ENCODE measurements around the gene HADHA.

The HADHA gene

GRCh38 chr2:26189751-26190150, 54.7 kb downstream of the HADHA start:
- Histone ChIP-seq H3K4me3 (ENCODE audit: insufficient read depth, low read length, poor library complexity, severe bottlenecking) (no peak overlapping the region), H3F3A (ENCODE audit: insufficient read depth) (0 out of 2 replicates have a peak, but pooled peaks cover 3% of the 10 kb centered on the region), H3K79me2 (ENCODE audit: insufficient read depth, low read length) (no peaks in the 10 kb centered on the region), H3K27me3 (ENCODE audit: low read length) (no peaks in the 10 kb centered on the region), H4K20me1 (ENCODE audit: low read depth, low read length) (no peaks in the 10 kb centered on the region), H3K4me2 (ENCODE audit: low read depth, low read length, poor library complexity, severe bottlenecking) (no peak overlapping the region), H3K9me2 (replicated peaks; ENCODE audit: insufficient read depth, low read length) (no peaks in the 10 kb centered on the region), H3K9me3 (ENCODE audit: insufficient read depth, low read length) (no peaks in the 10 kb centered on the region), H3K9ac (ENCODE audit: low read length) (no peak overlapping the region), H3K27ac (ENCODE audit: low read depth, low read length) (no peak overlapping the region), H3K36me3 (ENCODE audit: low read length) (0 out of 2 replicates have a peak, but pooled peaks cover 3% of the 10 kb centered on the region), H2AFZ (ENCODE audit: low read depth, low read length, severe bottlenecking) (no peak overlapping the region)
- TF ChIP-seq CTCF (IDR thresholded peaks at IDR 0.05; ENCODE audit: insufficient read depth, low read length, poor library complexity, severe bottlenecking), result no peak
- TF ChIP-seq EZH2phosphoT487 (conservative IDR thresholded peaks at IDR 0.05; ENCODE audit: low read length), result no peak

DNA sequence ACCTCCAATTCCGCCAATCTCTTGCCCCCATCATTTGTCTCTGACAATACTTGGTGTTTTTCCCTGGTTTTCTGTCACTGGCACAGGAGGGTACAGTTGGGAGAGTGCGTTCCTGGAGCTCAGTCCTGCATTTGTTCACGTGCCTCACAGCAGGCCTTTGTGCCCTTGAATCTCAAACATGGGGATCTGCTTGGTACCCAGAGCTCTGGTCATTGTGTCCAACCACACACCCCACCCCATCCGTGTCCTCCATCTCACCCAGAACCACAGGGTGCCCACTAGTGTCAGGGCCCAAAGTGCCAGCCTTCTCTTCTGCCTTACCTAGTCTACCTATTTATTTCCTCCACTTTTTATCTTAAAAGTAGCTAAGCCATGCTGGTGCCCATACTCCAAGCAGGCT, 55.3 kb downstream of the HADHA start:
- no peak for TF ChIP-seq CTCF (IDR thresholded peaks at IDR 0.05; ENCODE audit: insufficient read depth, low read length, poor library complexity, severe bottlenecking)
- no peak for TF ChIP-seq EZH2phosphoT487 (conservative IDR thresholded peaks at IDR 0.05; ENCODE audit: low read length)
- Histone ChIP-seq H3K9me3 (ENCODE audit: insufficient read depth, low read length) (no peaks in the 10 kb centered on the region), H3K27ac (ENCODE audit: low read depth, low read length) (no peak overlapping the region), H3K9me2 (replicated peaks; ENCODE audit: insufficient read depth, low read length) (no peaks in the 10 kb centered on the region), H3F3A (ENCODE audit: insufficient read depth) (0 out of 2 replicates have a peak, but pooled peaks cover 3% of the 10 kb centered on the region), H2AFZ (ENCODE audit: low read depth, low read length, severe bottlenecking) (no peak overlapping the region), H3K36me3 (ENCODE audit: low read length) (0 out of 2 replicates have a peak, but pooled peaks cover 2% of the 10 kb centered on the region), H3K9ac (ENCODE audit: low read length) (no peak overlapping the region), H4K20me1 (ENCODE audit: low read depth, low read length) (no peaks in the 10 kb centered on the region), H3K4me3 (ENCODE audit: insufficient read depth, low read length, poor library complexity, severe bottlenecking) (no peak overlapping the region), H3K79me2 (ENCODE audit: insufficient read depth, low read length) (no peaks in the 10 kb centered on the region), H3K27me3 (ENCODE audit: low read length) (no peaks in the 10 kb centered on the region), H3K4me2 (ENCODE audit: low read depth, low read length, poor library complexity, severe bottlenecking) (no peak overlapping the region)

DNA sequence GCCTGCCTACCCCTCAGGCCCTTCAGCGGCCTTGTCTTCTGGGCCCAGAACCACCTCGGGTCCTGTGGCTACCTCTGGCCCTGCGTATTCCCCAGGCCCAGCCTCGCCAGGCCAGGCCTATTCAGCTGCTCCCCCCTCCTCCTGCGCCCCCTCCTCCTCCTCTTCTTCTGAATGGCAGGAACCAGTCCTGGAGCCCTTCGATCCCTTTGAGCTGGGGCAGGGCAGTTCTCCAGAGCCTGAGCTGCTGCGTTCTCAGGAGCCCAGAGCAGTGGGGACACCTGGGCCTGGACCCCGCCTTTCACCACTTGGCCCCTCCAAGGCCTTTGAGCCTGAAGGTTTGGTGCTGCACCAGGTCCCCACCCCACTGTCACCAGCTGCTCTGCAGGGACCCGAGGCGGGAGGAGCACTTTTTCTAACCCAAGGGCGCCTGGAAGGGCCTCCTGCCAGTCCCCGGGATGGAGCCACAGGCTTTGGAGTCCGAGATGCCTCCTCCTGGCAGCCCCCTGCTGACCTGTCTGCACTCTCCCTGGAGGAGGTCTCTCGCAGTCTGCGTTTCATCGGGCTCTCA, 56.8 kb downstream of the HADHA start:
- Histone ChIP-seq H3K9me3 (ENCODE audit: insufficient read depth, low read length) (no peaks in the 10 kb centered on the region), H3K27me3 (ENCODE audit: low read length) (no peaks in the 10 kb centered on the region), H3F3A (ENCODE audit: insufficient read depth) (0 out of 2 replicates have a peak, but pooled peaks cover 6% of the 10 kb centered on the region), H4K20me1 (ENCODE audit: low read depth, low read length) (no peaks in the 10 kb centered on the region), H2AFZ (ENCODE audit: low read depth, low read length, severe bottlenecking) (no peak overlapping the region), H3K79me2 (ENCODE audit: insufficient read depth, low read length) (no peaks in the 10 kb centered on the region), H3K36me3 (ENCODE audit: low read length) (no peaks in the 10 kb centered on the region), H3K9ac (ENCODE audit: low read length) (no peak overlapping the region), H3K27ac (ENCODE audit: low read depth, low read length) (no peak overlapping the region), H3K4me3 (ENCODE audit: insufficient read depth, low read length, poor library complexity, severe bottlenecking) (no peak overlapping the region), H3K9me2 (replicated peaks; ENCODE audit: insufficient read depth, low read length) (no peaks in the 10 kb centered on the region), H3K4me2 (ENCODE audit: low read depth, low read length, poor library complexity, severe bottlenecking) (no peak overlapping the region)
- TF ChIP-seq CTCF (IDR thresholded peaks at IDR 0.05; ENCODE audit: insufficient read depth, low read length, poor library complexity, severe bottlenecking) (no peak), EZH2phosphoT487 (conservative IDR thresholded peaks at IDR 0.05; ENCODE audit: low read length) (no peak)
